ENCODE results near the gene POLA1.

DNA sequence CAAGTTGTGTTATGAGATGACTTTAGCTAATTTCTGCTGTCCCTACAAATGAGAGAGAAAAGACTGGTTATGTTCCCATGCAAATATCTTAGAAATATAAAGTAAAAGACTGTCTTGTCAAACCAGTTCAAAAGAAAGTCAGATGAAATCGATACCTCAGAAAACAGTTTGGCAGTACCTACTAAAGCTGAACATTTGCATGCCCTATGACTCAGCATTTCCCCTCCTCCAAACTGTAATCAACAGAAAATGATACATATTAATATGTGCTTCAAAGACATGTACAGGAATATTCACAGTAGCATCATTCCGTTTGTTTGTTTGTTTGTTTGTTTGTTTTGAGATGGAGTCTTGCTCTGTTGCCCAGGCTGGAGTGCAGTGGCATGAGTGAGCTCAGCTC lies 231.7 kb downstream of the POLA1 start:
- TF ChIP-seq EP300 (IDR thresholded peaks at IDR 0.05; ENCODE audit: low read depth) (no peak), POLR2A (IDR thresholded peaks at IDR 0.05) (no peak)

Data from transverse colon (tissue), 1 donor.